NCI-H1048 (cell line): ENCODE data around the gene CD274.
"Not testable (repeated sequence)": the region's sequence is repeated elsewhere in the genome, so short reads cannot be mapped to it uniquely, and the experiment has no call there.

Experiments used
- DNase-seq: peaks from one replicate; lab custom pipeline; 2025; lab: John Stamatoyannopoulos, UW

CD274 gene

DNA sequence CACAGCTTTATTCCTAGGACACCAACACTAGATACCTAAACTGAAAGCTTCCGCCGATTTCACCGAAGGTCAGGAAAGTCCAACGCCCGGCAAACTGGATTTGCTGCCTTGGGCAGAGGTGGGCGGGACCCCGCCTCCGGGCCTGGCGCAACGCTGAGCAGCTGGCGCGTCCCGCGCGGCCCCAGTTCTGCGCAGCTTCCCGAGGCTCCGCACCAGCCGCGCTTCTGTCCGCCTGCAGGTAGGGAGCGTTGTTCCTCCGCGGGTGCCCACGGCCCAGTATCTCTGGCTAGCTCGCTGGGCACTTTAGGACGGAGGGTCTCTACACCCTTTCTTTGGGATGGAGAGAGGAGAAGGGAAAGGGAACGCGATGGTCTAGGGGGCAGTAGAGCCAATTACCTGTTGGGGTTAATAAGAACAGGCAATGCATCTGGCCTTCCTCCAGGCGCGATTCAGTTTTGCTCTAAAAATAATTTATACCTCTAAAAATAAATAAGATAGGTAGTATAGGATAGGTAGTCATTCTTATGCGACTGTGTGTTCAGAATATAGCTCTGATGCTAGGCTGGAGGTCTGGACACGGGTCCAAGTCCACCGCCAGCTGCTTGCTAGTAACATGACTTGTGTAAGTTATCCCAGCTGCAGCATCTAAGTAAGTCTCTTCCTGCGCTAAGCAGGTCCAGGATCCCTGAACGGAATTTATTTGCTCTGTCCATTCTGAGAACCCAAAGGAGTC lies at the start of gene CD274:
CD274 (plus strand) TSS at position 184 of the 733 bp plus-strand sequence. CDS start 5,572 bp downstream, outside the sequence.
- peak; percentile 26 for DNase-seq

DNA sequence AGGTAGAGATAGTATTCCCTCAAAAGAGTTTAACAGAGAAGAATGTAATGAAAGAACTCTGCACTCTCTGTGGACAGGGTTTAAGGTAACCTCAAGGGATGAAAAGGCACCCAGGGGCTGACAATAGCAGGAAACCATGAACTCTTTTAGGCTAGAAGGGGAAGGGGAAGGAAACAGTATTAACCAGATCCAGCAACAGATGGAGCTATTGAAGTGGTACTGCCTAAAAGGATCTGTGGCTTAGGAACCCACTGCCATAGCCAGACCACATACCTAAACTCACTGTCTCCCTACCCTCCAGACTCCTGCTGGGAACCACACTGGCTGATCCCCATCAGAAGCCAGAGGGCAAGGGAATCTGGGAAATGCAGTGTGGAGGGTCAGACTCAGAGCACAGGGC lies 48.1 kb upstream of the CD274 start:
- no peak for DNase-seq

DNA sequence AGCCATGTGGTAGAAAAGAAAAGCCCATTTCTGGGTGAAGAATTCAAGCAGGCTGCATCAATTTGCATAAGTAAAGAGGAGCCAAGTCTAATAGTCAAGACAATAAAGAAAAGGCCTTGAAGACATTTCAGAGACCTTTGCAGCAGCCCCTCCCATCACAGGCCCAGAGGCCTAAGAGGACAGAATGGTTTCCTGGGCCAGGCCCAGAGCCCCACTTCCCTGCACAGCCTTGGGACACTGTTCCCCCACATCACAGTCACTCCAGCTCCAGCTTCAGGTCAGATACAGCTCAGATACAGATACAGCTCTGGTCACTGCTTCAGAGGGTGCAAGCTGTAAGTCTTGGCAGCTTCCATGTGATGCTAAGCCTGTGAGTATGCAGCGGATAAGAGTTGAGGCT lies 41.7 kb upstream of the CD274 start:
- no peak for DNase-seq

DNA sequence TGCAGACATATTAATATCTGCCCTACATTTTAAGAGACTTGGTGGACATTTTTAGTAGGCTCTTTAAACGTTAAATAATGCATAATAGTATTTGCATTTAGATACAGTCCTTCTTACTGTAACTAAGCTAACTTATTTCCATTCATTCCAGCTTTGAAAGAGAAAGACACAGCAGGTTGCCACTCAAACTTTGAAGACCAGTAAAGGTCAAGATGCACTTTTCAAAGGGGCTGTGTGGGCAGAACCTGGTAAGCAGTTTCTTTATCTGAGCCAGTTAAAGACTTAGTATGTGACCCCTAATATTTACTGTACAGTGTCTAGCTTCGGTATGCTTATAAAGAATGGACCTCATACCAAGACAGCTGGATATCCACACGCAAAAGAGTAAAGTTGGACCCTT lies 33.4 kb upstream of the CD274 start:
- DNase-seq = no peak

DNA sequence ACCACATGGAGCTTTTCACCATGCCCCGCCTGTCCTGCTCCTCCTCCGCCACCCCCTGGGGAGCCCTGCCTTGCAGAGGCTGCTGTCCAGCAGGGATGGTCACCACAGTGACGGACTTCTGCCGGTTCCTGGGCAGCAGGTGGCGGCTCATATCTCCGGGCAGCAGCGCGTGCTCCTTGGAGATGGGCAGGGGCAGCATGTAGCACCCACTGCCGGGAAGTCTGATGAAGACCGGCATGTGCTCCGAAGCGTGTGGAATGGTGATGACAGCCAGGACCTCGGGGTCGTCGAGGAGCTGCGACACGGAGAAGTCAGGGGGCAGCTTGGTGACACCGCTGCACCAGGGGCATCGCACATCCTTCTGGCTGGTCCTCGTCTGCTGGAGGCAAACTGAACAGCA lies 31.9 kb upstream of the CD274 start:
- DNase-seq = no peak

DNA sequence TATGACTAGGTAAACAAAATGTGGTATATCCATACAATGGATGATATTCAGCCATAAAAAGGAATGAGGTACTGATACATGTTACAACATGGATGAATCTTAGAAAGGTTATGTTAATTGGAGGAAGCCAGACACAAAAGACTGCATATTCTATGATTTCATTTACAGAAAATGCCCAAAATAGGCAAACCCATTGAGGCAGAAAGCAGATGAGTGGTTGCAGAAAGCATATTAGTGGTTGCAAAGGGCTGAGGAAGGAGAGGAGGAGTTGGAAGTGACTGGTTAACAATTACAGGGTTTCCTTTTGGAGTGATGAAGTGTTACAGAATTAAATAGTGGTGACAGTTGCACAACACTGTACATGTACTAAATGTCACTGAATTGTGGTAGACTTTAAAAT lies 30.4 kb upstream of the CD274 start:
- DNase-seq = no peak

DNA sequence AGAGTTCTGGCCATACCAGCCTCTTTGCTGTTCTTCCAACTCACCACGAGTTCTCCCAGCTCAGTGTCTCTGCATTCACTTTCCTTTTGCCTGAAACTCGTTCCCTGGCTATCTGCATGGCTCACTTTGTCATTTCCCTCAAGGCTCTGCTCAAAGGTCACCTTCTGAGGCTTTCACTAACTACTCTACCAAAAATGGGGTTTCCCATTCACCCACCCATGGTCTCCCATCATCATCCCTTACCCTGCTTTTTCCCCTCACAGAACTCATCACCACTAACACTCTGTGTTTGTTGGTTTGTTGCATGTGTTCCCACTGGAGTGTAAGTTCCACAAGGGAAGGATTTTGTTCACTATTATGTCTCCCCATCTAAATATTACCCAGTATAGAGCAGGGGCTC lies 29.2 kb upstream of the CD274 start:
- DNase-seq = no peak

DNA sequence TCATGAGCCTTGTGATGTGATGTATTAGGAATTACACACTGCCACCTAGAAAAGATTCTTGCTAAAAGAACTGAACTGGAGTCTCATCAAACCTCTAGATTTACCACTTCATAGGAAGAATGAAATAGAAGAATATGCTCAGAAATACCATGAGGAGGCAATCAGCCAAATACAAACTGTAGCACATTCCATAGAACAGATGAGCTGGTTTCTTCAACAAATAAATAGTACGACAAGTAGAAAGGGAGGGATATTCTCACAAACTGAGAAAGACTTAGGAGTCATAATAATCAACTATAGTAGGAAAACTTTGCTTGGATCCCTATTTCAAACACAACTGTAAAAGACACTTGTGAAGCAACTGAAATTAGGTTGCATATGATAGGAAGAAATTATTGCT lies 28.1 kb upstream of the CD274 start:
- no peak for DNase-seq

DNA sequence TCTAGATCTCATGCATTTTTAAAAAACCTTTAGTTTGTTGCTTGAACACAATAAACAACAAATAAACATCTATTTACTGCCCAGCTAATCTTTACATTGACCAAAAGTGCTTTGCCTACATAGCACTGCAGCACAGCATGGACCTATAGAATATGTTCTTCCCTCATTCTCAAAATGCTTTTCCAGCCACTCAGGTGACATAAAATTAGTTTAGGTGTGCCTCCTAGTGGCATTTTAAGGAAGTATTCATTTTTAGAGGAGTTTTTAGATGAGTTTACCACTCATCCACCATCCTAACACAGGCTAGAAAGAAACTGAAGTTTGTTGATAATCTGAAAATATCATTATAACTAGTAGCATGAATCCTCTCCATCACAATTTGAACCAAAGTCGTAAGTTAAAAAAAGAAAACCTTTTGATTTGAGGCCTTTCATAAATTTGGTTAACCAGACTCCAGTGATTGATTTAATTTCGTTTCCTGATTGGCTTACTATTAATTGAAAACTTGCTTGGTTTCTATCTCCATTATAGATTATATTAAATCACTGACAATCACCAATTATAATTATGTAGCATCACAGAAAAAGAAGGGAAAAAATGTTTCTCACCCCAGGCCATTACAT lies 25.2 kb upstream of the CD274 start:
- DNase-seq = no peak

DNA sequence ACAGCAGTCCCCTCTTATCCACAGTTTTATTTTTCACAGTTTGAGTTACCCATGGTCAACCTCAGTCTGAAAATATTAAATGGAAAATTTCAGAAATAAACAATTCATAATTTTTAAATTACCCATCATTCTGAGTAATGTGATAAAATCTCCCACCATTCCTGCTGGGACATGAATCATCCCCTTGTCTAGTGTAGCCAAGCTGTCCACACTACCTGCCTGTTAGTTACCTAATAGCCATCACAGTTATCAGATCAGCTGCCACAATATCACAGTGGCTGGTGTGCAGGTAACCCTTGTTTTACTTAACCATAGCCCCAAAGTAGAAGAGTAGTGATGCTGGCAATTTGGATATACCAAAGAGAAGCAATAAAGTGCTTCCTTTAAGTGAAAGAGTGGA lies 23.3 kb upstream of the CD274 start:
- DNase-seq = no peak

DNA sequence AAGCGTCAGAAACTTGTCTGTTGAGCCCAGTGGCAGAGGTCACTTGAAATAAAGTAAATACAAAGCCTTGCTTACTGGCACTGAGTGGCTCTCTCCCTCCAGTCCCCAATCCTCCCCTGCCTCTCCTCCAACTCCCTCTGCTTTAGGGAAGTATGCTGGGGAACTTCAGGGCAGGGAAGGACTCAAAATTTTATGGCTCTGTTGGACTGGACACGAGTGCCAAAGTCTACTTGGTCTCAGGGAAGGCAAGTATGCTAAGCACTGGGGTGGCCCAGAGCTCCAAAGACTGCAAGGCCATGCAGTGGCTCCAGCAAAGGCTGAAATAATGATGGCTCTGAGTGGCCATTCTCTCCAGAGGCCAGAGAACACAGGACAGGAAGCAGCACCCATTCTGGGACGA lies 22.2 kb upstream of the CD274 start:
- no peak for DNase-seq

DNA sequence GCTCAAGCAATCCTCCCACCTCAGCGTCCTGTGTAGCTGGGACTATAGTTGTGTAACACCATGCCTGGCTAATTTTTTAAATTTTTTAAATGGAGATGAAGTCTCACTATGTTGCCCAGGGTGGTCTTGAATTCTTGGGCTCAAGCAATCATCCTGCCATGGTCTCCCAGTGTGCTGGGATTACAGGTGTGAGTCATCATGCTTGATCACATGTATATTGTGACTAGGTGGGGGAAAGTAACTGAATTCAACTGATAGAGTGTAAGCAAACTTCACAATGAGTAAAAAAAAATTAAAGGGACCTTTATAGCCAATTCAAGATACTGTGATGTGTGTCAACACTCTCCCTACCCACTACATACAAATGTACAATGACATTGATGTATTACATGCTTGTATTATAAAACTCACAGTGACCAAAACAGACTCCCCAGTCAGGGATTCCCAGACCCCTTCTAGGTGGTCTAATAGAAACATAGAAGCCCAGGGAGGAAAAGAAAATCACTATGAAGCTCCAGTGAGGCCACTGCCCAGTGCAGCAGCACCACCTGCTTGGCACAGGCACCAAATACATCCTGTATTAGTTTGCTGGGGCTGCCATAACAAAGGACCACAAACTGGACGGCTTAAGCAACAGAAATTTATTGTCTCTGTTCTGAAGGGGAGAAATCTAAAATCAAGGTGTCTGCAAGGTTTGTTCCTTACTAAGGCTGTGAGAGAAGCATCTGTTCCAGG lies 21.4 kb upstream of the CD274 start:
- no peak for DNase-seq

DNA sequence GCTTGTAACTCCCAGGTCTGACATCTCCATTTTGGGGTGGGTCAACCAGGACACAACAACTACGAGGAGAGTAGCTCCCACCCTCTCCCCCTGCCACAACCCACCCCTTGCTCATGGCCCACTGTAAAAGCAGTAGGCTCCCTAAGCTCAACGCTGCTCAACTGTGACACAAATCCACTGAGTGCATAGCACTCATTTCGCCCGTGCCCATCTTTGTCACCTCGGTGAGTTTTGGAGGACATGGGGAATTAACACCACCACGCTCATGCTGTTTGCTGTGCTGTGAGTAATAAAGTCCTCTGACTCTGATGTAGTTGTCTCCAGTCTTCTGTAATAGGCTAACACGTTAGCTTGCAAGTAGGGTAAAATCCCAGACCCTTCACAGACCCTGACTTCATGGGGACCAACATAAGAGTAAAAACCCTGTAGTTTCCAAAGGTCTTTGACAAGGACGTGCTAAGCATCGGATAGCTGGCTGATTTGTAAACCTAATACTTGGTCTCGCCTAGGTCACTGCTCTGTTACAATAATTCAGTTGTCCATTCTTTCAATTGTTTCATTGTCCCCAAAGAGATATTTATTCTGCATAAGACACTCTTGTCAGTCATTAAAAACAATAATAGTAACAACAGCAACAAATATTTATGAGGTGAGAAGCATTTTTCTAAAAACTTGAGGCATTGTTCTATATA lies 20.3 kb upstream of the CD274 start:
- no peak for DNase-seq

DNA sequence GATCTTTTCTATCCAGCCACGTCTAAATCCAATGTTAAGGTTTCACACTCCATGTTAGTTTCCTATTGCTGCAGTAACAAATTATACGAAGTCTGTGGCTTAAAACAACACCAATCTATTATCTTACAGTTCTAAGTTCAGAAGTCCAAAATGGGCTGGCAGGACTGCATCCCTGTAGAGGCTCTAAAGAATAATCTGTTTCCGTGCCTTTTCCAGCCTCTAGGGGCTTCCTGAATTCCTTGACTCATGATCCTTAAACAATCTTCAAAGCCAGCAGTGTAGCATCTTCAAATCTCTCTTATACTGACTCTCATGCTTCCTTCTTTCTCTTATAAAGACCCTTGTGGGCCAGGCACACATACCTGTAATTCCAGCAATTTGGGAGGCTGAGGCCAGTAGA lies 19.4 kb upstream of the CD274 start:
- DNase-seq = no peak

DNA sequence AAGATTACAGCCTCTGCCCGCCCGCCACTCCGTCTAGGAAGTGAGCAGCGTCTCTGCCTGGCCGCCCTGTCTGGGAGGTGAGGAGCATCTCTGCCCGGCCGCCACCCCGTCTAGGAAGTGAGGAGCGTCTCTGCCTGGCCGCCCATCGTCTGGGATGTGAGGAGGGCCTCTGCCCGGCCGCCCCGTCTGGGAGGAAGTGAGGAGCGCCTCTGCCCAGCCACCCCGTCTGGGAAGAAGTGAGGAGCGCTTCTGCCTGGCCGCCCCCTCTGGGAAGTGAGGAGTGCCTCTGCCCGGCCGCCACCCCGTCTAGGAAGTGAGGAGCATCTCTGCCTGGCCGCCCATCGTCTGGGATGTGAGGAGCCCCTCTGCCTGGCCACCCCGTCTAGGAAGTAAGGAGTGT lies 17.5 kb upstream of the CD274 start:
- DNase-seq = not testable (repeated sequence)

DNA sequence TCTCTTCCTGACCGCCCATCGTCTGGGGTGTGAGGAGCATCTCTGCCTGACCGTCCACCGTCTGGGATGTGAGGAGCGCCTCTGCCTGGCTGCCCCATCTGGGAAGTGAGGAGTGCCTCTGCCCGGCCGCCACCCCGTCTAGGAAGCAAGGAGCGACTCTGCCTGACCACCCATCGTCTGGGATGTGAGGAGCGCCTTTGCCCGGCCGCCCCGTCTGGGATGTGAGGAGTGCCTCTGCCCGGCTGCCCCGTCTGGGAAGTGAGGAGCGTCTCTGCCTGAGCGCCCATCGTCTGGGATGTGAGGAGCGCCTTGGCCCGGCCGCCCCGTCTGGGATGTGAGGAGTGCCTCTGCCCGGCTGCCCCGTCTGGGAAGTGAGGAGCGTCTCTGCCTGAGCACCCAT lies 17.0 kb upstream of the CD274 start:
- DNase-seq = not testable (repeated sequence)

DNA sequence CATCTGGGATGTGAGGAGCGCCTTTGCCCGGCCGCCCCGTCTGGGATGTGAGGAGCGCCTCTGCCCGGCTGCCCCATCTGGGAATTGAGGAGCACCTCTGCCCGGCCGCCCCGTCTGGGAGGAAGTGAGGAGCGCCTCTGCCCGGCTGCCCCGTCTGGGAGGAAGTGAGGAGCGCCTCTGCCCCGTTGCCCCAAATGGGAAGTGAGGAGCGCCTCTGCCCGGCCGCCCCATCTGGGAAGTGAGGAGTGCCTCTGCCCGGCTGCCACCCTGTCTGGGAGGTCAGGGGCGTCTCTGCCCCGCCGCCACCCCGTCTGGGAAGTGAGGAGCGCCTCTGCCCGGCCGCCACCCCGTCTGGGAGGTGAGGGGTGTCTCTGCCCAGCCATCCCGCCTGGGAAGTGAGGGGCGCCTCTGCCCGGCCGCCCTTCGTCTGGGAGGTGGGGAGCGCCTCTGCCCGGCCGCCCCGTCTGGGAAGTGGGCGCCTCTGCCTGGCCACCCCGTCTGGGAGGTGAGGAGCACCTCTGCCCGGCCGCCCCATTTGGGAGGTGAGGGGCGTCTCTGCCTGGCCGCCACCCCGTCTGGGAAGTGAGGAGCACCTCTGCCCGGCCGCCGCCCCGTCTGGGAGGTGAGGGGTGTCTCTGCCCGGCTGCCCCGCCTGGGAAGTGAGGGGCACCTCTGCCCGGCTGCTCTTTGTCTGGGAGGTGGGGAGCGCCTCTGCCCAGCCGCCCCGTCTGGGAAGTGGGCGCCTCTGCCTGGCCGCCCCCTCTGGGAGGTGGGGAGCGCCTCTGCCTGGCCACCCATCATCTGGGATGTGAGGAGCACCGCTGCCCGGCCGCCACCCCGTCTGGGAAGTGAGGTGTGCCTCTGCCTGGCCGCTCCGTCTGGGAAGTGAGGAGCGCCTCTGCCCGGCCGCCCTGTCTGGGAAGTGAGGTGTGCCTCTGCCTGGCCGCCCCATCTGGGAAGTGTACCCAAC lies 16.2 kb upstream of the CD274 start:
- DNase-seq = not testable (repeated sequence)

DNA sequence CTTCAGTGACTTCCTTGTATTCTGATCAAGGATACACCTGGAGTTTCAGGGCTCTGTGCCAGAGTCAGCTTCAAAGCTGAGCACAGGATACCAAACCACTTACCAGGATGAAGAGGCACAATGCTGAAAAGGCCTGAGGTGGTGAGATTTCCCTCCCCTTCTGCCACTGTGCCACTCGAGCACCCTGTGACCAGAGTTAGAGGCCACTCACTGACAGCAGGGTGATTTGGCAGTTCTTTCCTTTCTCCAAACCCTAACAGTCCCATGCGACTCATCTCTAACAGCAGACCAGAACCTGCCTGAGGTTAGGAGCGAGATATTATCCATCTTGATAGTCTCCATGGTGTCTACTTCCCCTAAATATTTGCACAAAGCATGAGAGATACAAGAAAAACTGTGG lies 14.4 kb upstream of the CD274 start:
- DNase-seq = no peak

DNA sequence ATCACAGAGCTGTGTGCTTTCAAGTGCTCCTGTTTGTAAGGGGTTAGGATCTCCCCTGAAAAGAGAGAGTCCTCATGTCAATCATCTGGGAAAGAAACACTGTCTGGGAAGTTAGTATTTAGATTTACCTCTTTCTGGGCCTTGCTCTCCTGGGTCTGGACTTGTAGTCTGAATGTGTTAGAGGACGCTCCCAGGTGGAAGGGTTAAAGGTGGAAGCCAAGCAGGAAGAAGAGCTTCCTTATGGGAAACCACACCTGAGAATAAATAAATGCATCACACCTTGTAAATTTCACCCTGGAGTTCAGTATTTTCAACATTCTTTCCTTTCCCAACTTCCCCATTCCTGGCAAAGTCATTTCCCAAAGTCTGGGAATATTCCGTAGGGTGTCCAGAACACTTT lies 13.9 kb upstream of the CD274 start:
- no peak for DNase-seq

DNA sequence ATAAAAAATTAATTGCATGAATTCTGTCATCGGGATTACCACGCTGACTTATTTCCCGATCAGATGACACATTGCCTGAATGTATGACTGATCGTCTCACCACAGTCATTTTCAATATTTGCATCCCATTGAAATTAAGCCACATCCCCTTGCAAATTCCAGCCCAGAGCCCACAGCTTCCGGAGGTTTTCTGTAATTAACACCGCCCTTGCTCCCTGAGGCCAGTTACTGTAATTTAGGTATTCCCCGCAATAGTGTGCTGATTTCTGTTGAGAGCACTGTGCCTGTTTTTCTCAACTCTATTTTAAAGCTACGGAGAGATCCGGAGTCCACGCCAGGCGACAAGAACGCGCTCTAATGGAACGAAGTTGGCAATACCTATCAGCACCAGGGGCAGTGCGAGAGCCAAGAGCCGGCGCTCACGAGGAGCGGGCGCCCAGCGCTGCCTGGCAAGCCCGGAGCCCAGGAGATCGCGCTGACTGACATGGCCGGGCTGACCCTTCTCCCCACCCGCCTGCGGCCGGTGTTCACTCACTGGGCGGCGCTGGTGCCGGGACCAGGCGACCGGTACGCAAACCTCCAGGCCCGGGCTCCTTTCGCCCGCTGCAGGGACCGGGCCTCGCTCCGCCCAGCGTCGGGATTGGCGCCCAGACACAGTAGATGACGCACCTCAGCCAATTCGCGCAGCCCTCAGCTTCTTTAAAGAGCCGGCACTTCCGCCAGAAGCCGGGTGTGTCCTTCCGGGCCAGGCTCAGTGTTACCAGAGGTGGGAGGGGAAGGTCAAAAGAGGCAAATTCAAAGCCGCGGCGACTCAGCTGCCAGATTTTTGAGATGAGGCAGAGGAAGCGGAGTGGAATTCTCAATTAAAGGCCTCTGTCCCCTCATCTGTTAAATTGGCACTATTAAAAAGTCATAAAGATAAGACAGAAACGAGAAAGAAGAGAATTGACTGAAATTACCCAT lies 12.8 kb upstream of the CD274 start, which contains the start of gene PLGRKT:
PLGRKT (minus strand) TSS at position 672 of the 963 bp plus-strand sequence. CDS start 5,948 bp downstream, outside the sequence.
- DNase-seq = peak; percentile 81
